ENCODE results near the gene ZNF28.
"Not testable (repeated sequence)": the region's sequence is repeated elsewhere in the genome, so short reads cannot be mapped to it uniquely, and the experiment has no call there.

DNA sequence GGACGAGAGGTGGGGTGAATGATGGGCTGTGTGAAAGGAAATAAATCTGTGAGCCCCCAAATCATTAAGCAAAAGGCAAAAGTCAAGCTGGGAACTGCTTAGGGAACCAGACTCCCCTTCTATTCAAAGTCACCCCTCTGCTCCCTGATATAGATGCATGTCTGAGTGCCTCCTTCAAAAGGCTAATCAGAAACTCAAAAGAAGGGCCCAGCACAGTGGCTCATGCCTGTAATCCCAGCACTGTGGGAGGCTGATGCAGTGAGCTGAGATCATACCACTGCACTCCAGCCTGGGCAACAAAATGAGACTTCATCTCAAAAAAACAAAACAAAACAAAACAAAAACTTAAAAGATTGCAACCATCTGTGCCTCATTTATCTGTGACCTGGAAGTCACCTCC is 12.9 kb upstream of the ZNF28 start:
- TF ChIP-seq TAF1, SPI1, POLR2A, POU2F2 (IDR thresholded peaks at IDR 0.05; ENCODE audit: low read depth, low read length): not testable (repeated sequence)

Data from GM12891 (cell line).